HepG2 (cell line): ENCODE measurements around the gene PLLP. TPM values are rescaled to one million over a fixed set of nuclear protein-coding genes. Genes with fewer than 3 reads are reported as not detected.
"Not testable (repeated sequence)": the region's sequence is repeated elsewhere in the genome, so short reads cannot be mapped to it uniquely, and the experiment has no call there.

ENCODE experiments used
- ATAC-seq: fragments of 200-7000 bp; cut with Tn5 transposase; 3 replicates; pipeline ENCODE4 v1.9.1; 2020; ENCODE audit warnings: mild to moderate bottlenecking, moderate library complexity
- BruUV-seq: library from RNA; stranded (reverse); fragments of 400-500 nt; replicated peaks from 2 replicates; lab custom pipeline; 2021; lab: Mats Ljungman, UMichigan
- CTCF ChIA-PET: fragments of 300-600 bp; formaldehyde crosslinking; extraction: SDS; loops from one replicate; lab custom pipeline; 2021; ENCODE audit warnings: low total read pairs, inconsistent platforms, low intra/inter-chr PET ratio; lab: Yijun Ruan, JAX
- POLR2A ChIA-PET: fragments of 350-600 bp; sonication (Branson Sonifier 250); formaldehyde crosslinking; loops from one replicate; lab custom pipeline; 2020; ENCODE audit warnings: antibody characterized with exemption, inconsistent platforms; lab: Yijun Ruan, JAX
- DNase-seq: peaks from one replicate; pipeline ENCODE4 v3.0.0-alpha.2; 2015; ENCODE audit warnings: low spot score
- FAIRE-seq: peaks from 3 replicates; lab custom pipeline; 2011; peaks lifted over from hg19 to GRCh38; lab: Jason Lieb, UNC
- H2AFZ ChIP-seq: one replicate; pipeline ENCODE4 v1.6.1; 2011; ENCODE audit warnings: low read length, inconsistent platforms
- H3K27ac ChIP-seq: fragments of 300-600 bp; 3 replicates; pipeline ENCODE4 v1.8.0; 2011; ENCODE audit warnings: mixed run types, mild to moderate bottlenecking, mixed read lengths, low read length, inconsistent platforms; ENCODE audit not compliant: insufficient read depth; ENCODE audit errors: extremely low read length
- H3K27me3 ChIP-seq, 2 experiments: fragments of 200-600 bp in 1 of 2; 2 replicates in 1 of 2; 3 replicates in 1 of 2; pipeline versions ENCODE4 v1.6.0 to v1.8.0; 2011; ENCODE audit warnings: low read length in 2 of 2, mild to moderate bottlenecking in 2 of 2, moderate library complexity in 2 of 2, inconsistent platforms in 1 of 2; ENCODE audit not compliant: insufficient read depth in 2 of 2, control insufficient read depth in 1 of 2
- H3K36me3 ChIP-seq, 2 experiments: fragments of 200-600 bp in 1 of 2; replicated peaks in 1 of 2; 2 replicates in 1 of 2; 3 replicates in 1 of 2; pipeline versions ENCODE4 v1.5.1 to v1.8.0; 2011; ENCODE audit warnings: low read length in 2 of 2, inconsistent platforms in 1 of 2; ENCODE audit not compliant: insufficient read depth in 2 of 2, control insufficient read depth in 1 of 2
- H3K4me1 ChIP-seq: 2 replicates; pipeline ENCODE4 v1.5.1; 2012; ENCODE audit warnings: low read length, inconsistent platforms; ENCODE audit not compliant: insufficient read depth
- H3K4me2 ChIP-seq: 2 replicates; pipeline ENCODE4 v1.6.0; 2011; ENCODE audit warnings: low read depth, low read length, inconsistent platforms
- H3K4me3 ChIP-seq, 3 experiments: fragments of 200-600 bp in 1 of 3; sonication (generic), shearing (Covaris generic) in 1 of 3; replicated peaks in 1 of 3; 2 replicates each; pipeline ENCODE4 v1.5.1; 2011 to 2016; ENCODE audit warnings: low read length in 3 of 3, inconsistent platforms in 2 of 3, low read depth in 2 of 3, mild to moderate bottlenecking in 2 of 3, control low read depth in 1 of 3, mixed read lengths in 1 of 3; ENCODE audit not compliant: insufficient read depth in 1 of 3
- H3K79me2 ChIP-seq: one replicate; pipeline ENCODE4 v1.6.1; 2011; ENCODE audit warnings: low read length, inconsistent platforms; ENCODE audit not compliant: insufficient read depth
- H3K9ac ChIP-seq: 2 replicates; pipeline ENCODE4 v1.6.0; 2011; ENCODE audit warnings: mild to moderate bottlenecking, low read depth, low read length, inconsistent platforms; ENCODE audit not compliant: insufficient read depth
- H3K9me3 ChIP-seq: 2 replicates; pipeline ENCODE4 v1.5.1; 2012; ENCODE audit warnings: mild to moderate bottlenecking, low read length
- H4K20me1 ChIP-seq: 2 replicates; pipeline ENCODE4 v1.6.0; 2011; ENCODE audit warnings: inconsistent platforms, mild to moderate bottlenecking, low read length, moderate library complexity; ENCODE audit not compliant: insufficient read depth
- AKAP8 ChIP-seq: sonication (generic); formaldehyde crosslinking; IDR thresholded peaks from 2 replicates; pipeline ENCODE4 v1.5.1; 2020; ENCODE audit warnings: mild to moderate bottlenecking, missing genetic modification reagents
- CEBPB ChIP-seq: IDR thresholded peaks from 2 replicates; pipeline ENCODE4 v1.6.1; 2011; ENCODE audit warnings: low read depth, low read length, improper control_type of control experiment, borderline replicate concordance
- CEBPG ChIP-seq: IDR thresholded peaks from 2 replicates; pipeline ENCODE4 v1.6.1; 2016
- ETV5 ChIP-seq: IDR thresholded peaks from 2 replicates; pipeline ENCODE4 v1.6.1; 2018; ENCODE audit warnings: missing biosample characterization, missing genetic modification reagents, inconsistent platforms, borderline replicate concordance
- NR2F6 ChIP-seq, 2 experiments: IDR thresholded peaks; 2 replicates each; pipeline ENCODE4 v1.6.1; 2016; ENCODE audit warnings: antibody characterized with exemption in 1 of 2, mild to moderate bottlenecking in 1 of 2
- PAX8 ChIP-seq: sonication (generic); formaldehyde crosslinking; IDR thresholded peaks from 2 replicates; pipeline ENCODE4 v1.8.0; 2022; ENCODE audit warnings: mild to moderate bottlenecking, missing genetic modification reagents, borderline replicate concordance
- SP4 ChIP-seq: sonication (generic); formaldehyde crosslinking; IDR thresholded peaks from 2 replicates; pipeline ENCODE4 v1.8.1; 2023; ENCODE audit warnings: mild to moderate bottlenecking, missing genetic modification reagents
- ZFX ChIP-seq: sonication (generic); formaldehyde crosslinking; IDR thresholded peaks from 2 replicates; pipeline ENCODE4 v1.4.0; 2020; ENCODE audit warnings: mild to moderate bottlenecking, low read depth, missing genetic modification reagents, moderate library complexity
- ZNF274 ChIP-seq: sonication (generic); formaldehyde crosslinking; IDR thresholded peaks from 2 replicates; pipeline ENCODE4 v1.5.1; 2020; ENCODE audit warnings: mild to moderate bottlenecking, missing genetic modification reagents
- WGBS: methylation state at CpG from one replicate; pipeline ENCODE4 v1.1.6; 2017; ENCODE audit warnings: low lambda C conversion rate; 5-methylcytosine and 5-hydroxymethylcytosine counted together
- in situ Hi-C: cut with HindIII; loops from 2 replicates; pipeline ENCODE4 v1.10.0; 2017; ENCODE audit warnings: low pct_unique_long_range_greater_than_20kb; ENCODE audit not compliant: extremely low pct_ligation_motif_present
- intact Hi-C: fragments of 100-400 bp; cut with micrococcal nuclease; formaldehyde crosslinking; loops from one replicate; pipeline ENCODE4 v1.10.0; 2022; ENCODE audit not compliant: unreplicated experiment
- polyA plus RNA-seq, 8 experiments: library from polyadenylated mRNA; depleted of rRNA in 3 of 8; stranded (reverse) in 7 of 8; unstranded in 1 of 8; fragments of >200 nt; fragmentation: Illumina TruSeq in 4 of 8; extraction: Trizol in 4 of 8; gene quantifications; 2 replicates each; pipeline versions ENCODE4 v1.2.1 to v1.2.3, GENCODE V29; 2011 to 2016; ENCODE audit warnings: low read depth in 4 of 8, missing spikeins in 1 of 8, mixed read lengths in 1 of 8; ENCODE audit not compliant: insufficient read depth in 1 of 8
- total RNA-seq, 5 experiments: library from RNA; depleted of rRNA; stranded (reverse); fragments of >200 nt; fragmentation: Illumina TruSeq; extraction: Trizol; gene quantifications; 2 replicates each; pipeline ENCODE4 v1.2.3, GENCODE V29; 2016; ENCODE audit warnings: low read depth in 1 of 5
- TF ChIP-seq, protein P1 (sequence below): sonication (generic); formaldehyde crosslinking; IDR thresholded peaks from 2 replicates; pipeline ENCODE4 v1.4.0; 2020; ENCODE audit warnings: missing genetic modification reagents
- TF ChIP-seq, protein P2 (sequence below): sonication (generic); formaldehyde crosslinking; IDR thresholded peaks from 2 replicates; pipeline ENCODE4 v1.4.0; 2020; ENCODE audit warnings: missing genetic modification reagents

PLLP gene
- total and polyA plus RNA-seq, 2 of the 13 experiments (the other 11 are each of a cell fraction or from before 2014, with no cell fraction given), result 60.6 to 127 TPM

DNA sequence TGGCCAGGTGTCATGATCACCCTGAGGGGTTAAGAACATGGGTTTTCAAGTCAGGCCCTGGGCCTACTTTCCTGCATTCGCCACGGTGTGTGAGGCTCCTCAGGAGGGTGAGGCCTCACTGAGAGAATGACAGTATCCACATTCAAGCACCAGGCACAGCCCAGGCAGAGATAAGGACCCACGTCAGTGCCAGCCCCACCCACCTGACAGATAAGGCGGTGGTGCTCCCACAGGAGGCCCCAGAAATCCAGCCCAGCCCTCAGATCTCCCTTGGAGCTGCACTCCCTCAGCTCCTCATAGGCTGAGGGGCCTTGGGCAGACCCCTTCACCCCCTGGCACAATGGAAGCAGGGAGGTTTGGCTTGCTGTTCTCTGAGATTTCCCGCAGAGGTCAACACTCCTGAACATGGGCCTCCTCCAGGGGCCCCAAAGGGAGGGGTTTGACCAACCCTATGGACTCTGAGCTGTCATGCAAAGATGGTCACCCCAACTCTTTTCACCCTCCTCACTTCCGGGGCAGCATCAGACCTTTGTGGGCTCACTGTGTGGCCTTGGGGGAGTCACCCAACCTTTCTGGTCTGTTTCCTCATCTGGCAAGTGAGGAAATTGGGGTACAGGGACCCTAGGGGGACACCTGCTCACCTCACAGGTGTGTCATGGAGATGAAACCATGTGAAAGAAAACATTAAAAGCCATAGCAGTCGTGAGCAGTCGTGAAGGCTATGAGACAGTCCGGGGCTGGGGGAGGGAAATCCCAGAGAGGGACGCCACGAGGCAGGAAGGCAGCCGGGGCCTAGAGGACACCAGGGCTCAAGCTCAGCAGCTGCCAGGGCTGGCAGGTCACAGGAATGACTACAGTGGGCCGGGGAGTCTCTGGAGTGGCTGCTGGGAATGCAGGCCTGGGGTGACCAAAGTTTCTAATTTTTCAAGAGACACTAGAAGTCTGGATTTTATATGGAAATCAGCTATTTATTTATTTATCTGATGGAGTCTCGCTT lies 15.4 kb downstream of the PLLP start (continued):
- TF ChIP-seq, protein P1, sequence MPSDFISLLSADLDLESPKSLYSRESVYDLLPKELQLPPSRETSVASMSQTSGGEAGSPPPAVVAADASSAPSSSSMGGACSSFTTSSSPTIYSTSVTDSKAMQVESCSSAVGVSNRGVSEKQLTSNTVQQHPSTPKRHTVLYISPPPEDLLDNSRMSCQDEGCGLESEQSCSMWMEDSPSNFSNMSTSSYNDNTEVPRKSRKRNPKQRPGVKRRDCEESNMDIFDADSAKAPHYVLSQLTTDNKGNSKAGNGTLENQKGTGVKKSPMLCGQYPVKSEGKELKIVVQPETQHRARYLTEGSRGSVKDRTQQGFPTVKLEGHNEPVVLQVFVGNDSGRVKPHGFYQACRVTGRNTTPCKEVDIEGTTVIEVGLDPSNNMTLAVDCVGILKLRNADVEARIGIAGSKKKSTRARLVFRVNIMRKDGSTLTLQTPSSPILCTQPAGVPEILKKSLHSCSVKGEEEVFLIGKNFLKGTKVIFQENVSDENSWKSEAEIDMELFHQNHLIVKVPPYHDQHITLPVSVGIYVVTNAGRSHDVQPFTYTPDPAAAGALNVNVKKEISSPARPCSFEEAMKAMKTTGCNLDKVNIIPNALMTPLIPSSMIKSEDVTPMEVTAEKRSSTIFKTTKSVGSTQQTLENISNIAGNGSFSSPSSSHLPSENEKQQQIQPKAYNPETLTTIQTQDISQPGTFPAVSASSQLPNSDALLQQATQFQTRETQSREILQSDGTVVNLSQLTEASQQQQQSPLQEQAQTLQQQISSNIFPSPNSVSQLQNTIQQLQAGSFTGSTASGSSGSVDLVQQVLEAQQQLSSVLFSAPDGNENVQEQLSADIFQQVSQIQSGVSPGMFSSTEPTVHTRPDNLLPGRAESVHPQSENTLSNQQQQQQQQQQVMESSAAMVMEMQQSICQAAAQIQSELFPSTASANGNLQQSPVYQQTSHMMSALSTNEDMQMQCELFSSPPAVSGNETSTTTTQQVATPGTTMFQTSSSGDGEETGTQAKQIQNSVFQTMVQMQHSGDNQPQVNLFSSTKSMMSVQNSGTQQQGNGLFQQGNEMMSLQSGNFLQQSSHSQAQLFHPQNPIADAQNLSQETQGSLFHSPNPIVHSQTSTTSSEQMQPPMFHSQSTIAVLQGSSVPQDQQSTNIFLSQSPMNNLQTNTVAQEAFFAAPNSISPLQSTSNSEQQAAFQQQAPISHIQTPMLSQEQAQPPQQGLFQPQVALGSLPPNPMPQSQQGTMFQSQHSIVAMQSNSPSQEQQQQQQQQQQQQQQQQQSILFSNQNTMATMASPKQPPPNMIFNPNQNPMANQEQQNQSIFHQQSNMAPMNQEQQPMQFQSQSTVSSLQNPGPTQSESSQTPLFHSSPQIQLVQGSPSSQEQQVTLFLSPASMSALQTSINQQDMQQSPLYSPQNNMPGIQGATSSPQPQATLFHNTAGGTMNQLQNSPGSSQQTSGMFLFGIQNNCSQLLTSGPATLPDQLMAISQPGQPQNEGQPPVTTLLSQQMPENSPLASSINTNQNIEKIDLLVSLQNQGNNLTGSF (CRISPR knock-in tag), result no peak
- no peak for TF ChIP-seq PAX8
- TF ChIP-seq ZNF274 (CRISPR knock-in tag), result no peak
- TF ChIP-seq ZFX, result 0 out of 2 replicates have a peak, but pooled peaks have one; percentile 37
- TF ChIP-seq, all 625 proteins: peak for 42

DNA sequence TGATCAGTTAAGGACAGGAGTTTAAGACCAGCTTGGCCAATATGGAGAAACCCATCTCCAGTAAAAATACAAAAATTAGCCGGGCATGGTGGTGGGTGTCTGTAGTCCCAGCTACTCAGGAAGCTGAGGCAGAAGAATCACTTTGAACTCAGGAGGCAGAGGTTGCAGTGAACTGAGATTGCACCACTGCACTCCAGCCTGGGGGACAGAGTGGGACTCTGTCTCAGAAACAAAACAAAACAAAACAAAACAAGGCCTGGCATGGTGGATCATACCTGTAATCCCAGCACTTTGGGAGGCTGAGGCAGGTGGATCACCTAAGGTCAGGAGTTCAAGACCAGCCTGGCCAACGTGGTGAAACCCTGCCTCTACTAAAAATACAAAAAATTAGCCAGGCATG lies 17.1 kb downstream of the PLLP start:
- H3K27me3 ChIP-seq; BruUV-seq; CTCF ChIA-PET; in situ Hi-C loops; H3K9me3 ChIP-seq; H3K4me3 ChIP-seq; H4K20me1 ChIP-seq; DNase-seq; H3K9ac ChIP-seq; H2AFZ ChIP-seq; intact Hi-C loops; TF ChIP-seq NR2F6 (IDR thresholded peaks at IDR 0.05): not testable (repeated sequence)
- FAIRE-seq (peak; percentile 78), ATAC-seq (peak; percentile 5; the same call in 2 of the 3 replicates)
- H3K4me2 ChIP-seq, result peak overlapping the region; percentile 37
- POLR2A ChIA-PET, result interaction anchor here (1.3 kb wide), 1 partner anchor 13 kb away, joined by 4 read pairs; no protein-coding TSS in a partner anchor
- peaks cover 28% of the 10 kb centered on the region for H3K79me2 ChIP-seq
- 11% methylated on average over 2 of the region's 2 CpGs for WGBS
- H3K4me1 ChIP-seq, result peaks cover 64% of the 10 kb centered on the region
- peak overlapping the region; percentile 48 for H3K27ac ChIP-seq
- H3K36me3 ChIP-seq, result peaks cover 11 to 16% of the 10 kb centered on the region in 2 experiments; a peak in 4 of 5 replicates
- TF ChIP-seq SP4 (CRISPR knock-in tag) (peak; percentile 48; the same call in 1 of the 2 replicates), AKAP8 (CRISPR knock-in tag) (0 out of 2 replicates have a peak, but pooled peaks have one; percentile 52), NR2F6 (CRISPR knock-in tag; IDR thresholded peaks at IDR 0.05) (peak; percentile 29; the same call in 1 of the 2 replicates), CEBPB (peak; percentile 12; the same call in 1 of the 2 replicates), ETV5 (0 out of 2 replicates have a peak, but pooled peaks have one; percentile 20), CEBPG (CRISPR knock-in tag) (peak; percentile 71)
- TF ChIP-seq, protein P2, sequence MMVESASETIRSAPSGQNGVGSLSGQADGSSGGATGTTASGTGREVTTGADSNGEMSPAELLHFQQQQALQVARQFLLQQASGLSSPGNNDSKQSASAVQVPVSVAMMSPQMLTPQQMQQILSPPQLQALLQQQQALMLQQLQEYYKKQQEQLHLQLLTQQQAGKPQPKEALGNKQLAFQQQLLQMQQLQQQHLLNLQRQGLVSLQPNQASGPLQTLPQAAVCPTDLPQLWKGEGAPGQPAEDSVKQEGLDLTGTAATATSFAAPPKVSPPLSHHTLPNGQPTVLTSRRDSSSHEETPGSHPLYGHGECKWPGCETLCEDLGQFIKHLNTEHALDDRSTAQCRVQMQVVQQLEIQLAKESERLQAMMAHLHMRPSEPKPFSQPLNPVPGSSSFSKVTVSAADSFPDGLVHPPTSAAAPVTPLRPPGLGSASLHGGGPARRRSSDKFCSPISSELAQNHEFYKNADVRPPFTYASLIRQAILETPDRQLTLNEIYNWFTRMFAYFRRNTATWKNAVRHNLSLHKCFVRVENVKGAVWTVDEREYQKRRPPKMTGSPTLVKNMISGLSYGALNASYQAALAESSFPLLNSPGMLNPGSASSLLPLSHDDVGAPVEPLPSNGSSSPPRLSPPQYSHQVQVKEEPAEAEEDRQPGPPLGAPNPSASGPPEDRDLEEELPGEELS (CRISPR knock-in tag), result peak; percentile 42; the same call in 1 of the 2 replicates
